GM21367 (cell line): ENCODE measurements around the gene GPR22.

Experiments
- ATAC-seq: cut with Tn5 transposase; IDR thresholded peaks from one replicate; pipeline ENCODE4 v1.9.1; 2021; ENCODE audit not compliant: unreplicated experiment

GPR22 gene

DNA sequence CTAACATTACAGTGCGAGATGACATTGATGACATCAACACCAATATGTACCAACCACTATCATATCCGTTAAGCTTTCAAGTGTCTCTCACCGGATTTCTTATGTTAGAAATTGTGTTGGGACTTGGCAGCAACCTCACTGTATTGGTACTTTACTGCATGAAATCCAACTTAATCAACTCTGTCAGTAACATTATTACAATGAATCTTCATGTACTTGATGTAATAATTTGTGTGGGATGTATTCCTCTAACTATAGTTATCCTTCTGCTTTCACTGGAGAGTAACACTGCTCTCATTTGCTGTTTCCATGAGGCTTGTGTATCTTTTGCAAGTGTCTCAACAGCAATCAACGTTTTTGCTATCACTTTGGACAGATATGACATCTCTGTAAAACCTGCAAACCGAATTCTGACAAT, 4.3 kb downstream of the GPR22 start:
- ATAC-seq: no peak

DNA sequence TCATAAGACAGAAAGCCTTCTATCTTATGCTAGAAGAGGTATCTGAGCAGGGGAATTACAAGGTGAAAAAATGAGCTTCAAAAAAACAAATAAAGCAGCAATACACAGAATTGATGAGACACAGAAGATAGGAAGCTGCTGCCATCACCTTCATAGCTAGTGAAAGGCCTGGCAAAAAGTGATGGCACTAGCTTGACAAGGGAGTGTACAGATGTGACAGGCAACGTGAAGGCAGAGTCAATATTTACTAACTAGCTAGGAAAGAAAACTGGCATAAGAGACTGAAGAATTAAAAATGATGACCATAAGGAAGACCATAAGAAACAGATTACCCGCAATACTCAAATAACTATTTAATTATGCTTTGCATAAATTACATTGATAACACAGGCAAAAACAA, 9.4 kb downstream of the GPR22 start:
- ATAC-seq: no peak

DNA sequence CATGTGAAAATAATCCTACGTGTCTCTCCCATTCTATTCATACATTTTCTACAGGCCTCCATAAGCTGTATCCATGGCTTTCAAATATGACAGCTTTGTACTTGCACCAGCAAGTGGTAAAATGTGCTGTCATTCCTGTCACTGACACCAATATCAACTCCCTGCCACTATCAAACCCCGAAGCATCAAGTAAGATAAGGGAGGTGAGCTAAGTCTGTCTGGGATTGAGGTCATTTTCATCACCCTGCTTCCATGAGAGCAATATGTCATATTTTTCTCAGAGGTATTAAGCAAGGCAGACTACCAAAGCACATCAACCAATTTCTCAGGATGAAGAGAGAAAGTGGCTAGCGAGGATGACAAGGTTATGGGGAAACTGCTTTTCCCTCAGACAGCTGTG, 11.1 kb downstream of the GPR22 start:
- no peak for ATAC-seq

GRCh38 chr7:107482571-107482970, 12.7 kb downstream of the GPR22 start:
- ATAC-seq: no peak

DNA sequence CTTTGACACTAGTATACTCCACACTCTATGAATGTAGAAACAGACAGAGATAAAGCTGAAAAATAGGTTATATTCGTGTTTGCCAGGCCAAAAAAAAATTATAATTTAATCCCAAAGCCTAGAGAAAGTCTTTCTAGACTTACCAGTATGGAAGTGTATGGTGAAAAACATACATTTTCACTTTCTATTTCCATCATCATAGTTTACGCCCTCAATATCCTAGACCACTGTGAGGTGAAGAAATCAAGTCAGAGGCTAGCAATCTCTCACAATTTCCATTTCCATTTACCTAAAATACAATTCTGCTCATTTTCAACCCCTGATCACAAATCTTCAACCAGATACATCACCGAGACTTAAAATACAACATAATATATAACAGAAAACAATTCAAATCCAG, 16.2 kb downstream of the GPR22 start:
- no peak for ATAC-seq

DNA sequence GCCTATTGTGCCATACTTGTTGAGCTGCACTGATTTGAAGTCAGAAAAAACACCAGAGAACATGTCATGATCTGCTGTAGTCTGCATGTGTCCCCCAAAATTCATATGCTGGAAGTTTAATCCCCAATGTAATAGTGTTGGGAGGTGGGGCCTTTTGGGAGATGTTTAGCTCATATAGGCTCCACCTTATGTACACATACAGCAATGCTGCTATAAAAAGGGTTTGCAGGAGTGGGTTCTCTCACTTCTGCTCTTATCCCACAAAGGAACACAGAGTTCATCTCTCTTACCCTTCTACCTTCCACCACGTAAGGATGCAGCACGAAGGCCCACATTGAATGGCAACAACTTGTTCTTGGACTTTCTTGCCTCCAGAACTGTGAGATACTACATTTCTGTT, 23.0 kb downstream of the GPR22 start:
- no peak for ATAC-seq

GRCh38 chr7:107494315-107494751, 24.5 kb downstream of the GPR22 start:
- ATAC-seq: no peak

DNA sequence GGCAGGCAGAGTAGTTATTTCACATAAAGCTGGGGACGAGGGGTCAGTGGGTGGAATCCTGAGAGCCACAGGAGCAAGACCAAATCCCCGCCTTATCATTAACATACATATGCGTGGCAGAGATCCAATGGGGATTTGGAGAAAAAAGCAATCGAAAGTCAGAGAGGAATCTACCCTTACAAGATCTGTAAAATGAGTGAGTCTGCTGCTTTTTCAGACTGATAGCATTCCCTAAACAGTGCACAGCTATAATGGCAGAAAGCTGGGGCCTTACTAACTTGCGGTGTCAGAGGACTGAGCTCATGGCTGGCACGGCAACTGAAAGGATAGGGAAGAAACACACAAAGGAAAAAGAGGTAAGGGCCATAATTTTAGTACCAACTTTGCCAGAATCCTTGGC, 25.0 kb downstream of the GPR22 start:
- no peak for ATAC-seq

- no peak for ATAC-seq
Measured at GRCh38 chr7:107495516-107495915, 25.7 kb downstream of the GPR22 start.

GRCh38 chr7:107499731-107500130, 29.9 kb downstream of the GPR22 start:
- ATAC-seq: no peak

GRCh38 chr7:107501593-107501992, 31.7 kb downstream of the GPR22 start:
- ATAC-seq: no peak

DNA sequence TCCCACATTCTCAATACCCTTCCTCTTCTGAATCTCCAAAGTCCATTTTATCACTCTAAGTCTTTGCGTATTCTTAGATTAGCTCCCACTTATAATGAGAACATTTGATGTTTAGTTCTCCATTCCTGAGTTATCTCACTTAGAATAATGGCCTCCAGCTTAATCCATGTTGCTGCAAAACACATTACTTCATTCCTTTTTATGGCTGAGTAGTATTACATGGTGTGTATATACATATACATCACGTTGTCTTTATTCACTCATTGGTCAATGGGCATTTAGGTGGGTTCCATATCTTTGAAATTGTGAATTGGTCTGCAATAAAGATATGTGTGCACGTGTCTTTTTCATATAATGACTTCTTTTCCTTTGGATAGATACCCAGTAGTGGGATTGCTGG, 32.3 kb downstream of the GPR22 start:
- no peak for ATAC-seq

- ATAC-seq: no peak
Measured at GRCh38 chr7:107502797-107503196, 32.9 kb downstream of the GPR22 start.

DNA sequence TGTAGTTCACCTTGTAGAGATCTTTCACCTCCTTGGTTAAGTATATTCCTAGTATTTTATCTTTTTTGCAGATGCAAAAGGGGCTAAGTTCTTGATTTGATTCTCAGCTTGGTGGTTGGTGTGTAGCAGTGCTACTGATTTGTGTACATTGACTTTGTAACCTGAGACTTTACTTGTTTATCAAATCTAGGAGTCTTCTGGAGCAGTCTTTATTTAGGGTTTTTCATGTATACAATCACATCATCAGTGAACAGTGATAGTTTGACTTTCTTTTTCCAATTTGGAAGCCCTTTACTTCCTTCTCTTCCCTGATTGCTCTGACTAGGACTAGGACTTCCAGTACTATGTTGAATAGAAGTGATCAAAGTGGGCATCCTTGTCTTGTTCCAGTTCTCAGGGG, 33.8 kb downstream of the GPR22 start:
- no peak for ATAC-seq

- ATAC-seq: no peak
Measured at GRCh38 chr7:107505362-107505761, 35.5 kb downstream of the GPR22 start.

- no peak for ATAC-seq
Measured at GRCh38 chr7:107505997-107506673, 36.3 kb downstream of the GPR22 start.

- ATAC-seq: no peak
Measured at GRCh38 chr7:107506674-107507339, 37.0 kb downstream of the GPR22 start.
